ENCODE data around the gene RAX.

RAX gene

DNA sequence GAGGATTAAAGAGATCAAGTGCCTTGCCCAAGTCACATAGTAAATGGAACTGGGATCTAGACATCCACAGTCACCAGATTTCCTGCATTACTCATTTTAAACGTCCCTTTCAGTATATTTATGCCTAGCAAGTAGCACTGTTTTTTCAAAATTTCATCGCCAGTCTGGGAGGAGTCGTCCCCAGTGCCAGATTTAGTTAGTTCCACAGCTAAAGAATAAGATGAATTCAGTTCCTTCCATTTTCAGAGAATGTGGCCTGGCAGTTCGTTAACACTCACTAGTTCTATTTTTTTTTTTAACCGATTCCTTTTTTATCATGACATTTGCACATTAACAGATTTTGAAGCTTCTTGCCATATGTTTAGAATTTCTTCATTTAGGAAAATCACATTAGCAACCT, 42.1 kb downstream of the RAX start:
- DNase-seq (ENCODE audit: low read depth): no peak
- H3K4me3 ChIP-seq (ENCODE audit: low read length): no peak overlapping the region
- TF ChIP-seq, protein P1, sequence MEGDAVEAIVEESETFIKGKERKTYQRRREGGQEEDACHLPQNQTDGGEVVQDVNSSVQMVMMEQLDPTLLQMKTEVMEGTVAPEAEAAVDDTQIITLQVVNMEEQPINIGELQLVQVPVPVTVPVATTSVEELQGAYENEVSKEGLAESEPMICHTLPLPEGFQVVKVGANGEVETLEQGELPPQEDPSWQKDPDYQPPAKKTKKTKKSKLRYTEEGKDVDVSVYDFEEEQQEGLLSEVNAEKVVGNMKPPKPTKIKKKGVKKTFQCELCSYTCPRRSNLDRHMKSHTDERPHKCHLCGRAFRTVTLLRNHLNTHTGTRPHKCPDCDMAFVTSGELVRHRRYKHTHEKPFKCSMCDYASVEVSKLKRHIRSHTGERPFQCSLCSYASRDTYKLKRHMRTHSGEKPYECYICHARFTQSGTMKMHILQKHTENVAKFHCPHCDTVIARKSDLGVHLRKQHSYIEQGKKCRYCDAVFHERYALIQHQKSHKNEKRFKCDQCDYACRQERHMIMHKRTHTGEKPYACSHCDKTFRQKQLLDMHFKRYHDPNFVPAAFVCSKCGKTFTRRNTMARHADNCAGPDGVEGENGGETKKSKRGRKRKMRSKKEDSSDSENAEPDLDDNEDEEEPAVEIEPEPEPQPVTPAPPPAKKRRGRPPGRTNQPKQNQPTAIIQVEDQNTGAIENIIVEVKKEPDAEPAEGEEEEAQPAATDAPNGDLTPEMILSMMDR (conservative IDR thresholded peaks at IDR 0.05; ENCODE audit: low read length): no peak

DNA sequence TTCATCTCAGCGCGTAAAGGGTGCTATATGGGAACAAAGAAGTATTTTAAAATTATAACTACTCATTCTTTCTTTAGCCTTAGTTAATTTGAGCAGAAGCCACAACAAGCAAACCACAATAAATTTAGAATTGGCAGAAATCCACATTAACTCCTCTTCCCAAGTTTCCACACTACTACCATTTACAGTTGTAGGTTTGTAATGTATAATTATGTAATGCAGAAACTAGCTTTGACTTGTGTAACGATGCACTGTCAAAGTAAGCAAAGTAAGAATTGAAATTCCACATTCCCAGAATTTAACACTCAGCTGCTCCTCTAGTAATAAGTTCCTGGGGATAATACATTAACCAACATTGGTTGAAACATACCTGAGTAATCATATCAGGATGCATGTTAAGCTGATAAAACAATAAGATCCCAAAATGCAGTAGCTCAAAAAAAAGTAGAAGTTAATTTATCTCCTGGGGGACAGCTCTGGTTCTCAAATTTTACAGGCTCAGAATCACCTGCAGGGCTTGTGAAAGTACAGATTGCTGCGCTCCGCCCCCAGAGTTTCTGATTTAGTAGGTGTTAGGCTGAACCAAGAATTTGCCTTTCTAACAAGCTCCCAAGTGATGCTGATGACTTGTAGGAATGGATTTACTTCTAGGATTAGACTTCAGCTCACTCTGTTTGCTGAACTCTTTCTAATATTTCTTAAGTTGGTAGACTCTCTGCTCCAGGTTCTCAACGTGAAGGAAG, 43.4 kb downstream of the RAX start:
- peak; percentile 38 for DNase-seq (ENCODE audit: low read depth)
- H3K4me3 ChIP-seq (ENCODE audit: low read length): no peak overlapping the region
- TF ChIP-seq, protein P1 (conservative IDR thresholded peaks at IDR 0.05; ENCODE audit: low read length): no peak

DNA sequence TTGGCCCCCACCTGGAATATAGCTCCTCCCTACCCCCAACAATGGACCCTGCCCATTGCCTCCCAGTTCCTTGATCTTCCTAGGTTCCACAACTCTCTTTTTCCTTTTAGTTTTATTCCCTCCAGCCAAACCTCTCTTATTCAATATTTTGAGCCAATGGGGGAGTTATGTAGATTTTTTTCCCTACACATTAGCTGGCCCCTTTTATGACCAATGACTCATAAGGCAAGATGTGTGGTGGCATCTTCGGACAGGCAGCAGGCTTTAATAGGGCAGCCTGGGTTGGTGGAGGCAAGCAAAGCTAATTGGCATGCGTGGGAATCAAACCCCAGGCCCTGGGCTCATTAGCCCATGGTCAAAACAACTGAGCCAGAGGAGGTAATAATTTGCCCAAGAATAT, 44.1 kb downstream of the RAX start:
- peak; percentile 23 for DNase-seq (ENCODE audit: low read depth)
- TF ChIP-seq, protein P1 (conservative IDR thresholded peaks at IDR 0.05; ENCODE audit: low read length): no peak
- no peak overlapping the region for H3K4me3 ChIP-seq (ENCODE audit: low read length)

DNA sequence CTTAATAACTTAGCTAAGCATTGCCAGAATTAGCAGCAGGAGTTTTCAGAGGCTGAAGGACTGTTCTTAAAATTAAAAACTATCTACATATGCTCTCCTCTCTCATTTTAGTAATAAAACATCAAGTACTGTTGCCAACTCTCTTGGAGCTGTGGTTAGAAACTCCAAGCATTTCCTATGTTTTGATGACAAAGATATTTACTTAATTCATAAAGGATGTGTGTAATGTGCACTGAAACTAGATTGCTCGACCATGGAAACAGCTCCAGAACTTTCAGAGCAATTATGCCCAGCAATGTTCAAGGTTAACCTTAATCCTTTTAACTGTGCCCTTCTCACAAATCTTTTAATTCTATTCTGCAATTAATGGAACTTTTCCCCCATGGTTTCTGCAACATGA, 44.9 kb downstream of the RAX start:
- TF ChIP-seq, protein P1 (conservative IDR thresholded peaks at IDR 0.05; ENCODE audit: low read length): no peak
- no peak overlapping the region for H3K4me3 ChIP-seq (ENCODE audit: low read length)
- peak; percentile 82 for DNase-seq (ENCODE audit: low read depth)

DNA sequence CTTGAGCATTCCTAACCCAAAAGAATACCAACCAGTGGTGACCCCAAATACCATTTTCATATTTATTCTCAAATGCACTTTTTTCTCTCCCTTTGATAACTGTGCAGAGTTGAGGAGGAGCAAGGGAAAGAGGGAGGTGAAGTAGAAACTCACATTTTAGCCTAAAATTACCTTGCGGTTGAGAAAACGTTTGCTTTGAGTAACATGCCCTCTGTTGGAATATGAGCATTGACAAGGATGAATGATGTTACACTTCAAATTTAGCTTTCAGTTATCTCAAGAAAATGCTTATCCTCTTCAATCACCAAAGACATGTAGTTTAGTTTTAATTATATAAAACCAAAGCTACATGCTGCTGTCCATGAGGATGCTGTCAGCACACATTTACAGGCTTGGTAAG, 50.9 kb downstream of the RAX start:
- no peak overlapping the region for H3K4me3 ChIP-seq (ENCODE audit: low read length)
- no peak for DNase-seq (ENCODE audit: low read depth)
- TF ChIP-seq, protein P1 (conservative IDR thresholded peaks at IDR 0.05; ENCODE audit: low read length): no peak

DNA sequence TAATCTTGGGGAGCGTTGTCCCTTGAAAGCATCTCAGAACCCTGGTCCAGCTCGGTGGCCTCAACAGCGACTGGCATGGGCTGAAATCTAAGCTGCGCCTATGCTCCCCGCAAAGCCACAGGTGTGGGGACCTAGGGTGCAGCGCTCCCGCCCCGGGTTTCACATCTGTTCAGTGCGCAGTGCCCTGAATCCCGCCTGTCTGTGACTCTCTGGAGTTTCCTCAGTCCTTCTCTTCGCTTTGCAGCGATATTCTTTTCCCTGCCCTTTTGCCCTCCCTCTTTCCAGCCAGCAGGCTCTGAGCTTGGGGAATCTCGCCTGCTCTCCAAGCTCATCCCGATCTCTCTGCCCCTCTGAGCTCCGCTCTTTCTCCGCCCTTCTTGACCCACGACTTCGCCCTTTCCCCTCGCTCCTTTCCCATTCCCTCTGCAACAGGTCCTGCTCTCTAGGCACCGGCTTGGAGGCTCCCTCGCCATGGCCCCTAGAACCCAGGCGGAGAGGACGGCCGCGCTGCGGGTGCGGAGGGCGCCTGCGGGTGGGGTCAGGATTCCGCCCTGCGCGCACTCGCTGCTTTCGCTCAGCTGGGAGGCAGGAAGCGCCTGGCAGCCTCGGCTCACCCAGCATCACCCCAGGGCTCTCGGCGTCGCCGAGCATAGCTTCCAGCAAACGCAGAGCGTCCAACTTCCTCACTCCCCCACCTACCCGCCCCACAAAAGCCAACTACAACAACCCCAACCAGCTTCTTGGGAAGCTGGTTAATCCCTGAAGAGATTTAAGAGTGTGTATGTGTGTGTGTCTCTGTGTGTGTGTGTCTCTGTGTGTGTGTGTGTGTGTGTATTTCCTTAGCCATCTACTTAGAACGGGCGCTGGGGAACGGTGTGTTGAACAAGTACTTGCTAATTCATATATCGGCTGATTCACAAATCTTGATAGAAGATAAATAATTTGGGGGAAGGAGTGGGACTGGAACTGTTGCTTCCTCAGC, 52.2 kb downstream of the RAX start:
- H3K4me3 ChIP-seq (ENCODE audit: low read length): peak overlapping the region; percentile 53
- TF ChIP-seq, protein P1 (conservative IDR thresholded peaks at IDR 0.05; ENCODE audit: low read length): no peak
- DNase-seq (ENCODE audit: low read depth): no peak

All from AG10803 (cell line).